Psoas muscle (tissue), 8 donors: Measurements from ENCODE around the gene NLN. TPM values are rescaled to one million over a fixed set of nuclear protein-coding genes. Genes with fewer than 3 reads are reported as not detected.
"Not testable (repeated sequence)": the region's sequence is repeated elsewhere in the genome, so short reads cannot be mapped to it uniquely, and the experiment has no call there.

Experiments used
- ATAC-seq, 4 donors: fragments of 200-7000 bp; cut with Tn5 transposase; one replicate each; pipeline ENCODE4 v1.9.1; 2020; ENCODE audit warnings: moderate library complexity in 3 of 4, mild to moderate bottlenecking in 2 of 4
- DNase-seq, 2 donors: peaks; one replicate each; pipeline ENCODE4 v3.0.0-alpha.2; 2020
- H3K27ac ChIP-seq: fragments of 200-600 bp; one replicate; pipeline ENCODE4 v1.8.0; 2022
- H3K27me3 ChIP-seq, 3 donors: fragments of 200-600 bp in 1 of 3; one replicate each; pipeline versions ENCODE4 v1.6.1 to v1.8.0; 2013 to 2022; ENCODE audit warnings: low read length in 2 of 3, mild to moderate bottlenecking in 2 of 3, moderate library complexity in 1 of 3; ENCODE audit not compliant: insufficient read depth in 3 of 3
- H3K36me3 ChIP-seq, 2 donors: fragments of 200-600 bp in 1 of 2; one replicate each; pipeline versions ENCODE4 v1.6.1 to v1.8.0; 2013 to 2022; ENCODE audit warnings: low read depth in 1 of 2, mild to moderate bottlenecking in 1 of 2, moderate library complexity in 1 of 2; ENCODE audit not compliant: insufficient read depth in 1 of 2
- H3K4me1 ChIP-seq: fragments of 200-600 bp; one replicate; pipeline ENCODE4 v1.8.0; 2022
- H3K4me3 ChIP-seq: fragments of 200-600 bp; one replicate; pipeline ENCODE4 v1.8.0; 2022; ENCODE audit warnings: mild to moderate bottlenecking
- H3K9me3 ChIP-seq: fragments of 200-600 bp; one replicate; pipeline ENCODE4 v1.8.0; 2022
- WGBS, 3 donors: extraction: QIAGEN DNeasy Blood & Tissue Kit; methylation state at CpG; one replicate each; pipeline versions ENCODE4 v1.1.6 to v1.1.7; 2013; 5-methylcytosine and 5-hydroxymethylcytosine counted together
- intact Hi-C, 2 donors: fragments of 100-400 bp; cut with DNase I; formaldehyde crosslinking; loops; one replicate each; pipeline versions ENCODE4 v1.11.0 to v1.14.2; 2022
- polyA plus RNA-seq, 3 donors: library from polyadenylated mRNA; stranded (reverse); fragments of 200-250 nt; gene quantifications; one replicate each; pipeline ENCODE4 v1.2.3, GENCODE V29; 2013
- total RNA-seq, 4 donors: library from RNA; stranded (reverse); fragmentation: NEBNext Ultra II Directional in 2 of 4; extraction: Animal tissue kit (Norgen Biotek cat#: 25700) in 2 of 4; gene quantifications; one replicate each; pipeline versions ENCODE4 v1.2.1 to v1.2.4, GENCODE V29; 2021 to 2023
- TF ChIP-seq, protein P1 (sequence below): fragments of 200-600 bp; IDR thresholded peaks from one replicate; pipeline ENCODE4 v1.8.0; 2022; ENCODE audit warnings: antibody characterized with exemption
- donor health status: healthy with polysubstance abuse.
- donor health status: DM: no; HTN: no; CAD: no; lungs with moderate emphysema.
- donor health status: Bipolar disorder and iron deficiency.
- donor health status: healthy.
- donor health status: DM: yes; HTN: yes; CAD: no.
- donor health status: DM: no; HTN: no; CAD: no.
- donor health status: DM: no; HTN: no; CAD: no.
- donor health status: DM: yes; HTN: yes; CAD: no.

NLN gene
- total and polyA plus RNA-seq, 7 donors, result 9.8 to 69.9 (median 31.4) TPM

DNA sequence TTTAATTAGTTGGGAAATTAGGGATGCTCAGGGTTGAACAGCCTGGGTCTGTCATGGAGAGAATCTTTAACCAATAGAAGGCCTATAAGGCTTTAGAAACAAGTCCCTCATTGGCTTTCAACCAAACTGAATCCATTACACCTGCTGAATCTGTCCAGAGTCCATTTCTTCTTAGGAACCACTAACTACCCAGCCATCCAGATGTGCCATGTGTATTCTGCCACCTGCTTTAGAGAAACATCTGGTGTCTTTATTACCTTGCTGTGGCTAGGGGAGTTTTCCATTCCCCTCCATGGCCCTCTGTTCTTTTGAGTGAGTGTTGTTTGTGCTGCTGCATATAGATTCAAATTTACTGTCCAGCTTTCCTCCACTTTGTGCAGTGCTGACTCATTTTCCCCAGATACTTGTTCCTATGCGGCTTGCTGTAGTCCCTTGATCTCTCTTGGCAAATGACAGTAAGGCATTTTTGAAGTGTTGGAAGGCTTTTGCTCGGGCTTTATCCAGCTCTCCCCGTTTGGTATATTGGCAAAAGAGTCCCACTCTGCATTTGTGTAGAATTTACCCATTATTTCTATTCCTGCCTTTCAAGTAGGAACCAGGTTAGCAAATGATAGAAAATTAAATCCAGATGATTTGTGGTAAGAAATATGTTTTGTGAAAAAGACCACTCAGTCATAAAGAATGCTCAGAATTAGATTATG, 54.6 kb downstream of the NLN start:
- DNase-seq, result no peak
- intact Hi-C loops, result loop anchor here in 1 of 2 donors (10.0 kb wide), 1 partner anchor 148 kb away; the partner anchor contains the start of gene ERBIN
- peaks cover 0 to 21% of the 10 kb centered on the region in 2 donors for H3K36me3 ChIP-seq
- ATAC-seq, result peak in 1 of 4 donors; percentile 32
- no peak overlapping the region for H3K27ac ChIP-seq
- peaks cover 36% of the 10 kb centered on the region for H3K4me1 ChIP-seq
- H3K27me3 ChIP-seq, result no peaks in the 10 kb centered on the region
- no peaks in the 10 kb centered on the region for H3K9me3 ChIP-seq
- WGBS, 3 donors, result 26 to 53% (median 42%) methylated on average over 3 of the region's 3 CpGs
- no peak overlapping the region for H3K4me3 ChIP-seq
- TF ChIP-seq, protein P1, sequence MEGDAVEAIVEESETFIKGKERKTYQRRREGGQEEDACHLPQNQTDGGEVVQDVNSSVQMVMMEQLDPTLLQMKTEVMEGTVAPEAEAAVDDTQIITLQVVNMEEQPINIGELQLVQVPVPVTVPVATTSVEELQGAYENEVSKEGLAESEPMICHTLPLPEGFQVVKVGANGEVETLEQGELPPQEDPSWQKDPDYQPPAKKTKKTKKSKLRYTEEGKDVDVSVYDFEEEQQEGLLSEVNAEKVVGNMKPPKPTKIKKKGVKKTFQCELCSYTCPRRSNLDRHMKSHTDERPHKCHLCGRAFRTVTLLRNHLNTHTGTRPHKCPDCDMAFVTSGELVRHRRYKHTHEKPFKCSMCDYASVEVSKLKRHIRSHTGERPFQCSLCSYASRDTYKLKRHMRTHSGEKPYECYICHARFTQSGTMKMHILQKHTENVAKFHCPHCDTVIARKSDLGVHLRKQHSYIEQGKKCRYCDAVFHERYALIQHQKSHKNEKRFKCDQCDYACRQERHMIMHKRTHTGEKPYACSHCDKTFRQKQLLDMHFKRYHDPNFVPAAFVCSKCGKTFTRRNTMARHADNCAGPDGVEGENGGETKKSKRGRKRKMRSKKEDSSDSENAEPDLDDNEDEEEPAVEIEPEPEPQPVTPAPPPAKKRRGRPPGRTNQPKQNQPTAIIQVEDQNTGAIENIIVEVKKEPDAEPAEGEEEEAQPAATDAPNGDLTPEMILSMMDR, result no peak

DNA sequence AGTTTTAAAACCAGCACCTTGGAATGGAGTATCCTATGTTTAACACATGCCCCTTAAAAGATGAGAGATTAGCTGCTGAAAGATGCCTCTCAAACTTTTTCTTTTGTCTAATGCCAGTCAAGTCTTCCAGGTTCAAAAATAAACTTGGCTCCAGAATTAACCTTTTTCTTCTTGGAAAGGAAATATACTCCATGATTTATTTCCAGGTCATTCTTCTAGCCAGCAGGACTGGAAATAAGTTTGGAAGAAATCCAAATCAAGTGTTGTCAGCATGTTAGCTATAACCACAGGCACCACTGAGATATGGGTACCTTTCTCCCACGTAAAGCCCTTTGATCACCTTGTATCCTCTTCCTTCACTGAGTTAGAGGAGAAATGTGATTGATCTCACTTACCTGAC, 56.1 kb downstream of the NLN start:
- no peak for ATAC-seq
- intact Hi-C loops, result loop anchor here in 1 of 2 donors (10.0 kb wide), 1 partner anchor 147 kb away; the partner anchor contains the start of gene ERBIN
- TF ChIP-seq, protein P1, result no peak
- Histone ChIP-seq H3K27me3 (no peaks in the 10 kb centered on the region), H3K4me3 (no peak overlapping the region), H3K27ac (no peak overlapping the region), H3K4me1 (peaks cover 36% of the 10 kb centered on the region), H3K36me3 (peaks cover 0 to 35% of the 10 kb centered on the region in 2 donors), H3K9me3 (no peaks in the 10 kb centered on the region)
- DNase-seq, result no peak
- 25 to 29% (median 25%) methylated on average over 1 of the region's 1 CpG for WGBS, 3 donors

DNA sequence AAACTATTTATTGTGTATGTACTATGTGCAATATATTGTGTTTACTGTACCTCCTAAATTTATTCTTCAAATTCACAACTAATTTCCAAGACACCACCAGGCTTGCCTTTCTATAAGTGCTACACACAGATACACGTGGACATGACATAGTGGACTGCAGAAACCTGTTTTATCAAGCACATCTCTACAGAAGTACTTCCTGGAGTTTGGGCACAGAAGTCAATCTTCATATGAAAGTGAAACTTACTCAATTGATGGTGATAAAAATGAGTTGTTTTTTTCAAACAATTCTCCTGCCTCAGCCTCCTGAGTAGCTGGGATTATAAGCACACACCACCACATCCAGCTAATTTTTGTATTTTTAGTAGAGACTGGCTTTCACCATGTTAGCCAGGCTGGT, 57.6 kb downstream of the NLN start:
- Histone ChIP-seq H3K4me1 (peaks cover 29% of the 10 kb centered on the region), H3K4me3 (no peak overlapping the region), H3K27ac (no peak overlapping the region), H3K9me3 (no peaks in the 10 kb centered on the region), H3K27me3 (no peaks in the 10 kb centered on the region), H3K36me3 (peaks cover 0 to 35% of the 10 kb centered on the region in 2 donors)
- TF ChIP-seq, protein P1, result no peak
- no peak for DNase-seq
- no peak for ATAC-seq
- intact Hi-C loops, result loop anchor here in 1 of 2 donors (10.0 kb wide), 1 partner anchor 145 kb away; the partner anchor contains the start of gene ERBIN
- 63 to 73% (median 70%) methylated on average over 1 of the region's 1 CpG for WGBS, 3 donors

DNA sequence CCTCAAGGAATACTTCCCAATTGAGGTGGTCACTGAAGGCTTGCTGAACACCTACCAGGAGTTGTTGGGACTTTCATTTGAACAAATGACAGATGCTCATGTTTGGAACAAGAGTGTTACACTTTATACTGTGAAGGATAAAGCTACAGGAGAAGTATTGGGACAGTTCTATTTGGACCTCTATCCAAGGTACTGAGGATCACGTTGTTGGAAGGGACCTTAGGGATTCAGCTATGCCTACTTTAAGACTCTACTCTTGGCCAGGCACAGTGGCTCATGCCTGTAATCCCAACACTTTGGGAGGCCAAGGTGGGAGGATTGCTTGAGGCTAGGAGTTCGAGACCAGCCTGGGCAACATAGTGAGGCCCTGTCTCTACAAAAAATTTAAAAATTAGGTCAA, 66.3 kb downstream of the NLN start:
- H3K36me3 ChIP-seq, result peaks cover 3 to 60% of the 10 kb centered on the region in 2 donors
- H3K4me1 ChIP-seq, intact Hi-C loops, H3K27me3 ChIP-seq, DNase-seq, H3K27ac ChIP-seq, H3K9me3 ChIP-seq, ATAC-seq, H3K4me3 ChIP-seq: not testable (repeated sequence)
- WGBS, 3 donors, result 89 to 93% (median 91%) methylated on average over 2 of the region's 2 CpGs

DNA sequence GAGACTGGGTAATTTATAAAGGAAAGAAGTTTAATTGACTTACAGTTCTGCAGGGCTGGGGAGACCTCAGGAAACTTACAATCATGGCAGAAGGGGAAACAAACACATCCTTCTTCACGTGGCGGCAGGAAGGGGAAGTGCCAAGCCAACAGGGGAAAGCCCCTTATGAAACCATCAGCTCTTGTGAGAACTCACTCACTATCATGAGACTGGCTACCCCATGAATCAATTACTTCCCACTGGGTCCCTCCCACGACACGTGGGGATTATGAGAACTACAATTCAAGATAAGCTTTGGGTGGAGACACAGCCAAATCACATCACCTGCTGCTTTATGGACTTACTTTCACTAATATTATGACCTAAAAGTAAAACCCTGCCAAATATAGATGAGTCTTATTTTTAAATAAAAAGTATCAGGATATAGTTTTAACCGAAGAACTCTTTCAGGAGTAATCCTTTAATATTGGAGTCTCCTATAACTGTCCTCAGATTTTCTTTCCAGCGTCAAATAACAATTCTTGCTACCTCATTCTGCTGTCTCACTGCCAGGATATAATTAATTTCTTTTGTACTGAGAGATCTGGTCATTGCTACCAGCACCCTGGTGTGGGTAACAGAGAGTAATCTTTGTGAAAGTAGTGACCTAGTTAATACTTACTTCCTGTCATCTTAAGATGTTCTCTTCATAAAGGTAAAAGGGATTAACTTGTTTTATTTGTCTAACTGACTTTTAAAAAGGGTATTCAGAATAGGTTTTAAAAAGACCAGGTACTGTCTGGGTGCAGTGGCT, 68.6 kb downstream of the NLN start:
- Histone ChIP-seq H3K36me3 (peaks cover 3 to 68% of the 10 kb centered on the region in 2 donors), H3K27me3 (no peaks in the 10 kb centered on the region), H3K4me3 (no peak overlapping the region), H3K4me1 (peaks cover 3% of the 10 kb centered on the region), H3K27ac (peak overlapping the region; percentile 24), H3K9me3 (no peaks in the 10 kb centered on the region)
- ATAC-seq (peak in 3 of 4 donors; percentile 17 to 28 (median 18)), DNase-seq (no peak)
- intact Hi-C loops, result no loop called here
- TF ChIP-seq, protein P1, result no peak
- 66 to 74% (median 71%) methylated on average over 6 of the region's 6 CpGs for WGBS, 3 donors
